ENCODE results near the gene PCGF3.

PCGF3 gene

DNA sequence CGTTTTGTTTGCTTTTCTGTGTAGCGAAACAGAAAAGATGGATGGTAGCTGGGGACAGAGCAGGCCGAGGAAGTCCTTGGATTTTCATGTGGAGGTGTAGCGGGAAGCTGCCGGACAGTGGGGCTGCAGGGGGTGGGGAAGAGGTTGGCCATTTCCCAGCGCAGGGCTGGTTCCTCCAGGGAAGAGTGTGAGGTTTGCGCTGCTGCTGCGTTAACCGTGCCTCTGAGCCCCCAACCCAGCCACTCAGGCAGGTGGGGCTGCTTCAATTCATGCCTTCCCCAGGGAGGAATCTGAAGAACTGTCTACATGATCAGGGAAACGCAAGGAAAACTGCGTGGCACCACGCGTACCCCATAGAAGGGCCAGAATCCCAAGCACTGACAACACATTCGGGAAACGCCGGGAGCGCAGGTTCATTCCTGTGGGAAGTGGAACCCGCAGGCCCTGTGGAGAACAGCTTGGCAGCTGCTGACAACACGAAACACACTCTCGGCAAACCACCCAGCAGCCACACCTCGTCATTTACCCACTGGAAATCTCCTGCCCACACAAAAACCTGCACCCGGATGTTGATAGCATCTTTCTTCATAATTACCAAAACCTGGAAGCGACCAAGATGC, 57.7 kb downstream of the PCGF3 start:
- Histone ChIP-seq H3K36me3 (ENCODE audit: control insufficient read depth, insufficient read depth, low read length) (no peaks in the 10 kb centered on the region), H3K4me2 (ENCODE audit: low read length) (no peak overlapping the region), H3K27ac (no peak overlapping the region), H3K27me3 (ENCODE audit: control insufficient read depth, insufficient read depth, low read length) (no peaks in the 10 kb centered on the region), H3K4me1 (no peaks in the 10 kb centered on the region), H3K79me2 (no peaks in the 10 kb centered on the region), H3K9me3 (ENCODE audit: control insufficient read depth, low read length) (no peaks in the 10 kb centered on the region), H3K4me3 (ENCODE audit: low read depth, low read length) (no peak overlapping the region), H2AFZ (no peak overlapping the region), H3K9ac (no peak overlapping the region)
- TF ChIP-seq CTCF (IDR thresholded peaks at IDR 0.05), result no peak

DNA sequence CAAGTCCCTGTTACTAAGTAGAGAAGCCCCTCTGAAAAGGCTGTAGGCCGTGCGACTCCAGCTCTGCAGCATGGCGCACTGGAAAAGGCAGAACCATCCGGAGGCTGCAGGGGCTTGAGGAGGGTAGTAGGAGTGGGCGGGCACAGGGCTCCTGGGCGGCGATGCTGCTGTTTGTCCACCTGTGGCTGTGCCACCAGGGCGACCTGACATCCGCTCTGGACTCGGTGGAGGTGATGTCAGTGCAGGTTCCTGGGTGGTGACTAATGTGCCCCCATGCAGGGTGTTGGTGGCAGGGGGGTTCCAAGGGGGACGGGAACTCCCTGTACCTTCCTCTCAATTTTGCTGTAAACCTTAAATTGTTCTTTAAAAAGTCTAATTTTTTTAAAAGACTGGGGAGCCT, 58.3 kb downstream of the PCGF3 start:
- Histone ChIP-seq H3K4me3 (ENCODE audit: low read depth, low read length) (no peak overlapping the region), H3K4me2 (ENCODE audit: low read length) (no peak overlapping the region), H3K9ac (no peak overlapping the region), H3K27ac (no peak overlapping the region), H3K79me2 (no peaks in the 10 kb centered on the region), H3K9me3 (ENCODE audit: control insufficient read depth, low read length) (no peaks in the 10 kb centered on the region), H3K4me1 (no peaks in the 10 kb centered on the region), H2AFZ (no peak overlapping the region), H3K27me3 (ENCODE audit: control insufficient read depth, insufficient read depth, low read length) (no peaks in the 10 kb centered on the region), H3K36me3 (ENCODE audit: control insufficient read depth, insufficient read depth, low read length) (no peaks in the 10 kb centered on the region)
- TF ChIP-seq CTCF (IDR thresholded peaks at IDR 0.05), result no peak

GRCh38 chr4:764405-765169, 59.0 kb downstream of the PCGF3 start:
- H3K9me3 ChIP-seq (ENCODE audit: control insufficient read depth, low read length), result no peaks in the 10 kb centered on the region
- H3K36me3 ChIP-seq (ENCODE audit: control insufficient read depth, insufficient read depth, low read length), result no peaks in the 10 kb centered on the region
- no peak overlapping the region for H3K9ac ChIP-seq
- no peaks in the 10 kb centered on the region for H3K4me1 ChIP-seq
- TF ChIP-seq CTCF (IDR thresholded peaks at IDR 0.05), result no peak
- no peaks in the 10 kb centered on the region for H3K27me3 ChIP-seq (ENCODE audit: control insufficient read depth, insufficient read depth, low read length)
- no peak overlapping the region for H3K4me3 ChIP-seq (ENCODE audit: low read depth, low read length)
- H3K79me2 ChIP-seq, result peaks cover 1% of the 10 kb centered on the region
- H3K4me2 ChIP-seq (ENCODE audit: low read length), result no peak overlapping the region
- no peak overlapping the region for H2AFZ ChIP-seq
- H3K27ac ChIP-seq, result no peak overlapping the region

GRCh38 chr4:766152-766515, 60.5 kb downstream of the PCGF3 start:
- no peak overlapping the region for H3K9ac ChIP-seq
- H3K4me3 ChIP-seq (ENCODE audit: low read depth, low read length), result no peak overlapping the region
- no peaks in the 10 kb centered on the region for H3K9me3 ChIP-seq (ENCODE audit: control insufficient read depth, low read length)
- H3K36me3 ChIP-seq (ENCODE audit: control insufficient read depth, insufficient read depth, low read length), result no peaks in the 10 kb centered on the region
- H3K27ac ChIP-seq, result no peak overlapping the region
- no peak for TF ChIP-seq CTCF (IDR thresholded peaks at IDR 0.05)
- no peaks in the 10 kb centered on the region for H3K27me3 ChIP-seq (ENCODE audit: control insufficient read depth, insufficient read depth, low read length)
- no peak overlapping the region for H3K4me2 ChIP-seq (ENCODE audit: low read length)
- H3K79me2 ChIP-seq, result peaks cover 5% of the 10 kb centered on the region
- H2AFZ ChIP-seq, result no peak overlapping the region
- no peaks in the 10 kb centered on the region for H3K4me1 ChIP-seq
